Endodermal cell (in vitro differentiated cells): ENCODE data around the gene ZNF646. TPM values are rescaled to one million over a fixed set of nuclear protein-coding genes. Genes with fewer than 3 reads are reported as not detected.

ENCODE experiments used
- DNase-seq: peaks from one replicate; pipeline ENCODE4 v3.0.0-alpha.2; 2017
- H3K27ac ChIP-seq: 2 replicates; pipeline ENCODE4 v1.5.1; 2013; ENCODE audit warnings: mild to moderate bottlenecking, low read depth, low read length, moderate library complexity
- H3K27me3 ChIP-seq: 2 replicates; pipeline ENCODE4 v1.6.1; 2013; ENCODE audit warnings: mild to moderate bottlenecking, low read length, moderate library complexity; ENCODE audit not compliant: insufficient read depth, control insufficient read depth, poor library complexity, severe bottlenecking
- H3K36me3 ChIP-seq: 2 replicates; pipeline ENCODE4 v1.7.0; 2013; ENCODE audit warnings: mild to moderate bottlenecking, low read length, moderate library complexity; ENCODE audit not compliant: control insufficient read depth, insufficient read depth
- H3K4me1 ChIP-seq: one replicate; pipeline ENCODE4 v1.7.0; 2013; ENCODE audit warnings: low read length; ENCODE audit not compliant: control insufficient read depth, insufficient read depth
- H3K4me3 ChIP-seq: 2 replicates; pipeline ENCODE4 v1.5.1; 2013; ENCODE audit warnings: mild to moderate bottlenecking, low read length, moderate library complexity
- H3K9ac ChIP-seq: 2 replicates; pipeline ENCODE4 v1.6.1; 2013; ENCODE audit warnings: mild to moderate bottlenecking, low read length, moderate library complexity; ENCODE audit not compliant: poor library complexity, severe bottlenecking; ENCODE audit errors: extremely low read depth
- H3K9me3 ChIP-seq: 2 replicates; pipeline ENCODE4 v1.6.1; 2013; ENCODE audit warnings: mild to moderate bottlenecking, low read length, moderate library complexity; ENCODE audit not compliant: control insufficient read depth
- H3K27ac Mint-ChIP-seq: 2 replicates; pipeline ENCODE4 v1.8.0; 2020; ENCODE audit warnings: mixed read lengths
- H3K27me3 Mint-ChIP-seq: 2 replicates; pipeline ENCODE4 v1.8.0; 2021; ENCODE audit warnings: mild to moderate bottlenecking, mixed read lengths; ENCODE audit not compliant: insufficient read depth
- H3K36me3 Mint-ChIP-seq: 2 replicates; pipeline ENCODE4 v1.8.0; 2020; ENCODE audit warnings: low read depth, mixed read lengths
- H3K4me1 Mint-ChIP-seq: 2 replicates; pipeline ENCODE4 v1.8.0; 2020; ENCODE audit warnings: mixed read lengths
- H3K4me3 Mint-ChIP-seq: 2 replicates; pipeline ENCODE4 v1.8.0; 2020; ENCODE audit warnings: mild to moderate bottlenecking, moderate library complexity, mixed read lengths
- H3K9me3 Mint-ChIP-seq: 2 replicates; pipeline ENCODE4 v1.8.0; 2020; ENCODE audit warnings: mild to moderate bottlenecking, mixed read lengths
- whole genome bisulfite sequencing, 2 experiments: methylation state at CpG; one replicate each; pipeline versions ENCODE4 v1.1.5 to v1.1.7; 2013; ENCODE audit warnings: missing lambda C conversion rate in 2 of 2, mixed read lengths in 1 of 2; ENCODE audit not compliant: insufficient coverage in 1 of 2, insufficient read length in 1 of 2; 5-methylcytosine and 5-hydroxymethylcytosine counted together
- total RNA-seq, 2 donors: library from RNA; stranded (reverse); fragmentation: NEBNext Ultra II Directional in 1 of 2; extraction: Animal tissue kit (Norgen Biotek cat#: 25700) in 1 of 2; gene quantifications; 2 replicates in 1 of 2; 3 replicates in 1 of 2; pipeline ENCODE4 v1.2.1, GENCODE V29; 2021
- TF ChIP-seq, protein P1 (sequence below): fragments of 200-600 bp; sonication (generic); conservative IDR thresholded peaks from 2 replicates; pipeline ENCODE4 v1.5.0; 2021; ENCODE audit warnings: antibody characterized with exemption, mild to moderate bottlenecking

ZNF646 gene
- total RNA-seq, 2 donors from 2014 or later: 24.9 to 29.2 TPM

DNA sequence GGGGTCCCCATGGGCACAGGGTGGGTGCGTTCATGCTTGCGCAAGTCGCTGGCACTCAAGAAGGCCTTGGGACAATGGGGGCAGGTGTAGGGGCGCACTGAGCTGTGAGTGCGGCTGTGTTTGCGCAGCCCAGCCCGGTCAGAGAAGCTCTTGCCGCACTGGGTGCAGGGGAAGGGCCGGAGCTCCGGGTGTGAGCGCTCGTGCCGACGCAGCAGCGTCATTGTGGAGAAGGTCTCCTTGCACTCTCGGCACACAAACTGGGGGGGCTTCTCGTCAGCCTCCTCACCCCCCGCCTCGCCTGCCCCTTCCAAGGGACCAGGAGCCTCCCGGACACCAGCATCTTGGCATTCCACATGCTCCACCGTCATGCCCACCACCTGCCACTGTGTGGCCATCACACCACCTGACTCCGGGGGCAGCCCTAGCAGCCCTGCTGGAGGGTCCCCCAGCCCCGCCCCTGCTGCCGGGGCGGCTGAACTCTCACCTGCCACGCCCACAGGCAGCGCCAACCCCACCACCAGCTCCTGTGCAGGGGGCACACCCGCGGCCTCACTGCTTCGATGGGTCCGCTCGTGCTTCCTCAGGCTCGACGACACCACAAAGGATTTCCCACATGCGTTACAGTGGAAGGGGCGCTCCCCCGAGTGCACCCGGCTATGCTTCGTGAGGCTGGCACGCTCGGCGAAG, 13.0 kb upstream of the ZNF646 start:
- H3K36me3 Mint-ChIP-seq: peaks cover 50% of the 10 kb centered on the region

DNA sequence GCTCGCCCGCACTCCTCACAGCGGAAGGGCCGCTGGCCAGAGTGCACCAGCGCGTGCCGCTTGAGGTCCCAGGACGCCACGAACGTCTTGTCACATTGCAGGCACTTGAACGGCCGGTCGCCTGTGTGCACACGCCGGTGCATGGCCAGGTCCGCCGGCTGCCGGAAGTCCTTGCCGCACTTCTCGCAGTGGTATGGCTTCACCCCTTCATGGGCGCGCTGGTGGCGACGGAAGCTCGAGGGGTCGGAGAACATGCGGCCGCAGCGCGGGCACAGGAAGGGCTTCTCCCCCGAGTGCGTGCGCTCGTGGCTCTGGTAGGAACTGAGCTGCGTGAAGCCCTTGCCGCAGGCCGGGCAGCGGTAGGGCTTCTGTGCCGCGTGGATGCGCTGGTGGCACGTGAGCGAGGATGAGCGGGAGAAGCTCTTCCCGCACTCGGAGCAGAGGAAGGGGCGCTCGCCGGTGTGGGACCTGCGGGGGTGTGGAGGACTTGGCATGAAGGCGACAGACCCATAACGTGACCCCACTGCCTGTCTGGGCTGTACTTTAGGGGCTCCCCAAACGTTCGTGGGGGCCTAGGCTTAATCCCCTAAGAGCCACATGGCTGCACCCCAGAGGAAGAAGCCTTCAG, 12.3 kb upstream of the ZNF646 start:
- H3K4me3 ChIP-seq: no peak overlapping the region
- no peak overlapping the region for H3K27ac Mint-ChIP-seq
- H3K4me1 Mint-ChIP-seq: peaks cover 4% of the 10 kb centered on the region
- TF ChIP-seq, protein P1, sequence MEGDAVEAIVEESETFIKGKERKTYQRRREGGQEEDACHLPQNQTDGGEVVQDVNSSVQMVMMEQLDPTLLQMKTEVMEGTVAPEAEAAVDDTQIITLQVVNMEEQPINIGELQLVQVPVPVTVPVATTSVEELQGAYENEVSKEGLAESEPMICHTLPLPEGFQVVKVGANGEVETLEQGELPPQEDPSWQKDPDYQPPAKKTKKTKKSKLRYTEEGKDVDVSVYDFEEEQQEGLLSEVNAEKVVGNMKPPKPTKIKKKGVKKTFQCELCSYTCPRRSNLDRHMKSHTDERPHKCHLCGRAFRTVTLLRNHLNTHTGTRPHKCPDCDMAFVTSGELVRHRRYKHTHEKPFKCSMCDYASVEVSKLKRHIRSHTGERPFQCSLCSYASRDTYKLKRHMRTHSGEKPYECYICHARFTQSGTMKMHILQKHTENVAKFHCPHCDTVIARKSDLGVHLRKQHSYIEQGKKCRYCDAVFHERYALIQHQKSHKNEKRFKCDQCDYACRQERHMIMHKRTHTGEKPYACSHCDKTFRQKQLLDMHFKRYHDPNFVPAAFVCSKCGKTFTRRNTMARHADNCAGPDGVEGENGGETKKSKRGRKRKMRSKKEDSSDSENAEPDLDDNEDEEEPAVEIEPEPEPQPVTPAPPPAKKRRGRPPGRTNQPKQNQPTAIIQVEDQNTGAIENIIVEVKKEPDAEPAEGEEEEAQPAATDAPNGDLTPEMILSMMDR: no peak
- no peak overlapping the region for H3K4me3 Mint-ChIP-seq
- H3K4me1 ChIP-seq: peaks cover 5% of the 10 kb centered on the region
- H3K27ac ChIP-seq: no peak overlapping the region
- WGBS, 2 experiments: 96% methylated on average over 44 to 54 of the region's 54 CpGs
- peaks cover 28% of the 10 kb centered on the region for H3K36me3 ChIP-seq
- H3K36me3 Mint-ChIP-seq: peaks cover 50% of the 10 kb centered on the region
- no peaks in the 10 kb centered on the region for H3K9me3 ChIP-seq
- H3K9me3 Mint-ChIP-seq: no peaks in the 10 kb centered on the region
- peaks cover 4% of the 10 kb centered on the region for H3K27me3 ChIP-seq
- peaks cover 6% of the 10 kb centered on the region for H3K27me3 Mint-ChIP-seq
- DNase-seq: no peak
- no peak overlapping the region for H3K9ac ChIP-seq

More for the DNA sequence above, 13.0 kb upstream of the ZNF646 start:
- TF ChIP-seq, protein P1: no peak
- no peaks in the 10 kb centered on the region for H3K9me3 ChIP-seq
- no peak for DNase-seq
- H3K27ac ChIP-seq: no peak overlapping the region
- no peak overlapping the region for H3K9ac ChIP-seq
- Mint-ChIP-seq H3K4me3 (no peak overlapping the region), H3K4me1 (peaks cover 4% of the 10 kb centered on the region), H3K27me3 (peaks cover 6% of the 10 kb centered on the region), H3K9me3 (no peaks in the 10 kb centered on the region), H3K27ac (no peak overlapping the region)
- no peak overlapping the region for H3K4me3 ChIP-seq
- H3K4me1 ChIP-seq: peaks cover 5% of the 10 kb centered on the region
- H3K36me3 ChIP-seq: peaks cover 28% of the 10 kb centered on the region
- WGBS, 2 experiments: 96 to 100% methylated on average over 22 to 42 of the region's 42 CpGs
- peaks cover 4% of the 10 kb centered on the region for H3K27me3 ChIP-seq

DNA sequence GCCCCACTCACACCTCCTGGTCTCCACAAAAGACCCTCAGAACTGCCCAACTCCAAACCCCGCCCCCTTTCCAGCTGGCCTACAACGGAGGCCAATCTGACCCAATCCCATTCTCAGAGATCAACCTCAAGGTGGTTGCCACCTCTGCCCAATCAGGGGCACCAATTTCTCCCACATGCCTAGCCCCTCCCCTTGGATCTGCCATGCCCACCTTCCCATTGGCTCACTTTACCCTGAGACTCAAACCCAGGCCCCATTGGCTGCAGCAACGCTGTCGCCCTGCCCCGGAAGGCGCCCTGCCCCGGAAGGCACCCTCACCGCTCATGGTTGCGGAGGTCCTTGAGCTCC, 10.8 kb upstream of the ZNF646 start:
- TF ChIP-seq, protein P1: no peak
- Mint-ChIP-seq H3K27me3 (peaks cover 6% of the 10 kb centered on the region), H3K4me1 (peaks cover 4% of the 10 kb centered on the region), H3K4me3 (no peak overlapping the region), H3K36me3 (peaks cover 51% of the 10 kb centered on the region), H3K9me3 (no peaks in the 10 kb centered on the region), H3K27ac (no peak overlapping the region)
- 92 to 93% methylated on average over 9 of the region's 9 CpGs for WGBS, 2 experiments
- H3K9ac ChIP-seq: no peak overlapping the region
- H3K27me3 ChIP-seq: peaks cover 9% of the 10 kb centered on the region
- DNase-seq: no peak
- peaks cover 28% of the 10 kb centered on the region for H3K36me3 ChIP-seq
- H3K27ac ChIP-seq: no peak overlapping the region
- H3K9me3 ChIP-seq: no peaks in the 10 kb centered on the region
- H3K4me1 ChIP-seq: peaks cover 5% of the 10 kb centered on the region
- H3K4me3 ChIP-seq: no peak overlapping the region
